Osteoblast (primary cell): ENCODE results near the gene NFIL3. TPM values are rescaled to one million over a fixed set of nuclear protein-coding genes. Genes with fewer than 3 reads are reported as not detected.

Experiments
- DNase-seq: peaks from one replicate; pipeline ENCODE4 v3.0.0; 2011; ENCODE audit warnings: low spot score, mixed read lengths; ENCODE audit not compliant: insufficient read length; ENCODE audit errors: missing footprints
- H2AFZ ChIP-seq: 2 replicates; pipeline ENCODE4 v1.6.0; 2011; ENCODE audit warnings: mild to moderate bottlenecking, low read length
- H3K27ac ChIP-seq: 2 replicates; pipeline ENCODE4 v1.5.1; 2011; ENCODE audit warnings: mild to moderate bottlenecking, low read depth, low read length, moderate library complexity
- H3K27me3 ChIP-seq: 2 replicates; pipeline ENCODE4 v1.6.0; 2012; ENCODE audit warnings: mild to moderate bottlenecking, control low read depth, inconsistent platforms, low read length, moderate library complexity; ENCODE audit not compliant: insufficient read depth
- H3K36me3 ChIP-seq: 2 replicates; pipeline ENCODE4 v1.5.1; 2011; ENCODE audit warnings: mild to moderate bottlenecking, low read length, control low read depth, moderate library complexity; ENCODE audit not compliant: insufficient read depth
- H3K4me1 ChIP-seq: 2 replicates; pipeline ENCODE4 v1.5.1; 2011; ENCODE audit warnings: mild to moderate bottlenecking, low read length, control low read depth, moderate library complexity; ENCODE audit not compliant: insufficient read depth
- H3K4me2 ChIP-seq: 2 replicates; pipeline ENCODE4 v1.6.0; 2011; ENCODE audit warnings: mild to moderate bottlenecking, low read length; ENCODE audit not compliant: insufficient read depth
- H3K4me3 ChIP-seq: fragments of 200-600 bp; sonication (generic); 3 replicates; pipeline ENCODE4 v1.5.1; 2012; ENCODE audit warnings: mild to moderate bottlenecking, low read length, inconsistent platforms; ENCODE audit not compliant: insufficient read depth
- H3K79me2 ChIP-seq: 2 replicates; pipeline ENCODE4 v1.6.0; 2012; ENCODE audit warnings: mild to moderate bottlenecking, low read length, control low read depth, inconsistent platforms; ENCODE audit not compliant: insufficient read depth
- H3K9me3 ChIP-seq: 2 replicates; pipeline ENCODE4 v1.5.1; 2011; ENCODE audit warnings: low read depth, low read length, control low read depth
- H4K20me1 ChIP-seq: 2 replicates; pipeline ENCODE4 v1.6.0; 2012; ENCODE audit warnings: mild to moderate bottlenecking, low read length, control low read depth; ENCODE audit not compliant: insufficient read depth
- CTCF ChIP-seq: IDR thresholded peaks from 2 replicates; pipeline ENCODE4 v1.5.1; 2011; ENCODE audit warnings: mild to moderate bottlenecking, low read depth, low read length, moderate library complexity; ENCODE audit errors: extremely low read depth
- total RNA-seq: library from RNA; depleted of rRNA; stranded (reverse); fragments of >200 nt; gene quantifications from 2 replicates; pipeline ENCODE4 v1.2.3, GENCODE V29; 2012

Gene NFIL3
- total RNA-seq, 1 donor, result 26.1 TPM

- peaks cover 49% of the 10 kb centered on the region for H3K79me2 ChIP-seq
- H3K9me3 ChIP-seq, result no peaks in the 10 kb centered on the region
- H3K4me2 ChIP-seq, result peak overlapping the region; percentile 95
- TF ChIP-seq CTCF, result no peak
- H3K27me3 ChIP-seq, result no peaks in the 10 kb centered on the region
- peaks cover 16% of the 10 kb centered on the region for H3K4me1 ChIP-seq
- H4K20me1 ChIP-seq, result no peaks in the 10 kb centered on the region
- H3K4me3 ChIP-seq, result no peak overlapping the region
- H3K36me3 ChIP-seq, result no peaks in the 10 kb centered on the region
- no peak for DNase-seq
- H3K27ac ChIP-seq, result no peak overlapping the region
- no peak overlapping the region for H2AFZ ChIP-seq
These were observed 63.7 kb downstream of the NFIL3 start for GRCh38 chr9:91359734-91360470.

DNA sequence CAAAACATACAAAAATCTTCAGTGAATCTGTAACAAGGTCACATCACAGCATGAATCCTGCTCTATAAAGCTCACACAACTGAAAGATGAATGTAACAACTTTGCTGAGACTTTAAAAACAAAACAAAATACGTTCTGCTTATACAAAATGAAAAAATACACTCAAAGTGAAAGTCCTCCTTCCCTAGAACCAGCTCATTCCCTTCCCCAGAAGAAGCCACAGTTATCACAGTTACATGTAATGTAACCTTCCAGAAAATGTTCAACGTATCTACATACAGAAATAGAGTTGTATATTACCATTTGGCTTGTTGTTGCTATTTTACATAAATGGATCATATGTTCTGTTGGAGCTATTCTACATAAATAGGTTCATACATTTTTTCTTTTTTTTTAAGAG lies 64.5 kb downstream of the NFIL3 start:
- Histone ChIP-seq H3K79me2 (peaks cover 49% of the 10 kb centered on the region), H3K27ac (no peak overlapping the region), H3K4me3 (no peak overlapping the region), H2AFZ (no peak overlapping the region), H3K4me1 (peaks cover 16% of the 10 kb centered on the region), H3K27me3 (no peaks in the 10 kb centered on the region), H3K4me2 (no peak overlapping the region), H4K20me1 (no peaks in the 10 kb centered on the region), H3K9me3 (no peaks in the 10 kb centered on the region), H3K36me3 (no peaks in the 10 kb centered on the region)
- no peak for DNase-seq
- no peak for TF ChIP-seq CTCF

Other genes starting within 250 kb of the NFIL3 start
- 17.0 and 17.7 TPM in 2 replicates for gene AUH, start 61.9 kb downstream of the NFIL3 start, total RNA-seq